A673 (cell line): ENCODE data around the gene ALDH3B1.

Experiments
- CTCF ChIP-seq: fragments of 300-800, 200-600 bp; sonication (generic); conservative IDR thresholded peaks from 2 replicates; pipeline ENCODE4 v1.5.1; 2017; ENCODE audit warnings: low read depth, mild to moderate bottlenecking, antibody characterized with exemption, low read length, moderate library complexity, mixed read lengths
- EZH2 ChIP-seq: fragments of 200-600 bp; sonication (generic); IDR thresholded peaks from 2 replicates; pipeline ENCODE4 v1.6.1; 2017; ENCODE audit warnings: borderline replicate concordance, low read depth, mild to moderate bottlenecking, mixed read lengths, antibody characterized with exemption, low read length; ENCODE audit not compliant: poor library complexity, severe bottlenecking

GRCh38 chr11:68044145-68044813, 34.2 kb downstream of the ALDH3B1 start:
- TF ChIP-seq EZH2: no peak
- TF ChIP-seq CTCF: no peak
